SK-N-SH (cell line): Measurements from ENCODE around the gene DENND2C. TPM values are rescaled to one million over a fixed set of nuclear protein-coding genes. Genes with fewer than 3 reads are reported as not detected.

Experiments used
- CTCF ChIA-PET: fragments of 300-600, 350-600 bp; formaldehyde crosslinking; extraction: SDS; loops from one replicate; lab custom pipeline; 2021; lab: Yijun Ruan, JAX
- POLR2A ChIA-PET: fragments of 350-600 bp; sonication (Branson Sonifier 250); formaldehyde crosslinking; extraction: SDS; loops from one replicate; lab custom pipeline; 2020; ENCODE audit warnings: antibody characterized with exemption, inconsistent platforms; lab: Yijun Ruan, JAX
- DNase-seq: peaks from one replicate; pipeline ENCODE4 v3.0.0; 2012
- H2AFZ ChIP-seq: fragments of 200-600 bp; sonication (generic); 2 replicates; pipeline ENCODE4 v1.8.1; 2016; ENCODE audit warnings: antibody characterized with exemption, mild to moderate bottlenecking, low read depth
- H3F3A ChIP-seq: fragments of 200-600 bp; sonication (generic); replicated peaks from 2 replicates; pipeline ENCODE3; 2016; ENCODE audit warnings: antibody characterized with exemption, mild to moderate bottlenecking; ENCODE audit not compliant: insufficient read depth
- H3K27ac ChIP-seq, 2 experiments: fragments of 200-500 bp in 1 of 2; fragments of 200-600 bp in 1 of 2; sonication (Bioruptor generic) in 1 of 2; sonication (generic), shearing (Covaris generic) in 1 of 2; 2 replicates each; pipeline versions ENCODE4 v1.5.1 to v1.6.1; 2014 to 2016; ENCODE audit warnings: low read depth in 2 of 2, inconsistent platforms in 1 of 2, low read length in 1 of 2, mild to moderate bottlenecking in 1 of 2, mixed read lengths in 1 of 2
- H3K27me3 ChIP-seq: fragments of 200-600 bp; sonication (generic), shearing (Covaris generic); 2 replicates; pipeline ENCODE4 v1.6.1; 2016; ENCODE audit warnings: mixed run types; ENCODE audit not compliant: insufficient read depth
- H3K36me3 ChIP-seq, 2 experiments: fragments of 200-500 bp in 1 of 2; fragments of 200-600 bp in 1 of 2; sonication (Bioruptor generic) in 1 of 2; sonication (generic) in 1 of 2; replicated peaks in 1 of 2; 2 replicates each; pipeline versions ENCODE3 to v1.5.1; 2014 to 2016; ENCODE audit warnings: low read length in 1 of 2, mild to moderate bottlenecking in 1 of 2; ENCODE audit not compliant: insufficient read depth in 2 of 2, control insufficient read depth in 1 of 2
- H3K4me1 ChIP-seq, 2 experiments: fragments of 200-500 bp in 1 of 2; fragments of 200-600 bp in 1 of 2; sonication (Bioruptor generic) in 1 of 2; sonication (generic), shearing (Covaris generic) in 1 of 2; 2 replicates each; pipeline versions ENCODE4 v1.5.1 to v1.6.1; 2014 to 2016; ENCODE audit warnings: low read depth in 1 of 2, low read length in 1 of 2, mixed run types in 1 of 2; ENCODE audit not compliant: insufficient read depth in 2 of 2, control insufficient read depth in 1 of 2
- H3K4me2 ChIP-seq: fragments of 200-600 bp; sonication (generic), shearing (Covaris generic); 2 replicates; pipeline ENCODE4 v1.6.1; 2017; ENCODE audit warnings: mixed run types
- H3K4me3 ChIP-seq, 2 experiments: fragments of 200-500 bp in 1 of 2; fragments of 200-600 bp in 1 of 2; sonication (Bioruptor generic) in 1 of 2; sonication (generic), shearing (Covaris generic) in 1 of 2; 2 replicates each; pipeline versions ENCODE4 v1.5.1 to v1.8.1; 2014 to 2016; ENCODE audit warnings: low read depth in 2 of 2, inconsistent platforms in 1 of 2, low read length in 1 of 2, mild to moderate bottlenecking in 1 of 2, mixed read lengths in 1 of 2, moderate library complexity in 1 of 2
- H3K79me2 ChIP-seq: fragments of 200-600 bp; sonication (generic); 2 replicates; pipeline ENCODE4 v1.8.1; 2017; ENCODE audit warnings: mild to moderate bottlenecking; ENCODE audit not compliant: insufficient read depth
- H3K9ac ChIP-seq: fragments of 200-600 bp; sonication (generic); 2 replicates; pipeline ENCODE4 v1.6.1; 2017; ENCODE audit warnings: mixed run types
- H3K9me2 ChIP-seq: fragments of 200-600 bp; sonication (generic); 2 replicates; pipeline ENCODE4 v1.6.1; 2017; ENCODE audit warnings: mixed run types
- H3K9me3 ChIP-seq: fragments of 200-600 bp; sonication (generic); 2 replicates; pipeline ENCODE4 v1.6.1; 2017; ENCODE audit warnings: mixed run types, mild to moderate bottlenecking, moderate library complexity
- H4K20me1 ChIP-seq: fragments of 200-600 bp; sonication (generic); 2 replicates; pipeline ENCODE4 v1.6.1; 2017; ENCODE audit warnings: mild to moderate bottlenecking, mixed run types; ENCODE audit not compliant: insufficient read depth
- FOSL2 ChIP-seq: IDR thresholded peaks from 2 replicates; pipeline ENCODE4 v1.4.0; 2012; ENCODE audit warnings: low read depth, mild to moderate bottlenecking, moderate library complexity, borderline replicate concordance
- FOXJ3 ChIP-seq: sonication (generic); formaldehyde crosslinking; IDR thresholded peaks from 2 replicates; pipeline ENCODE4 v1.5.1; 2020; ENCODE audit warnings: mild to moderate bottlenecking, missing genetic modification reagents
- GATA2 ChIP-seq: sonication (generic); formaldehyde crosslinking; IDR thresholded peaks from 2 replicates; pipeline ENCODE4 v1.5.0; 2020; ENCODE audit warnings: mild to moderate bottlenecking, missing genetic modification reagents
- MAX ChIP-seq: IDR thresholded peaks from 2 replicates; pipeline ENCODE4 v1.4.0; 2012; ENCODE audit warnings: low read depth
- MXI1 ChIP-seq: IDR thresholded peaks from 2 replicates; pipeline ENCODE4 v1.6.1; 2012; ENCODE audit warnings: mild to moderate bottlenecking, low read depth, low read length, improper control_type of control experiment
- NFIC ChIP-seq: IDR thresholded peaks from 2 replicates; pipeline ENCODE4 v1.4.0; 2012; ENCODE audit warnings: borderline replicate concordance
- POLR2AphosphoS5 ChIP-seq: IDR thresholded peaks from 2 replicates; pipeline ENCODE4 v1.6.1; 2012; ENCODE audit warnings: low read depth, low read length
- RAD21 ChIP-seq: IDR thresholded peaks from 2 replicates; pipeline ENCODE4 v1.6.1; 2012; ENCODE audit warnings: mild to moderate bottlenecking, low read length
- RCOR1 ChIP-seq: fragments of 150-350 bp; IDR thresholded peaks from 2 replicates; pipeline ENCODE4 v1.6.1; 2017; ENCODE audit warnings: antibody characterized with exemption, low read length
- REST ChIP-seq: IDR thresholded peaks from 2 replicates; pipeline ENCODE4 v1.6.1; 2012; ENCODE audit warnings: mild to moderate bottlenecking, low read depth, low read length, moderate library complexity
- RFX5 ChIP-seq: IDR thresholded peaks from 2 replicates; pipeline ENCODE4 v1.6.1; 2012; ENCODE audit warnings: mild to moderate bottlenecking, improper control_type of control experiment, low read length
- SIN3A ChIP-seq: IDR thresholded peaks from 2 replicates; pipeline ENCODE4 v1.6.1; 2012; ENCODE audit warnings: low read depth, mild to moderate bottlenecking, low read length, moderate library complexity, borderline replicate concordance
- SMC3 ChIP-seq: IDR thresholded peaks from 2 replicates; pipeline ENCODE4 v1.6.1; 2012; ENCODE audit warnings: low read depth, low read length, improper control_type of control experiment
- TCF12 ChIP-seq: IDR thresholded peaks from 2 replicates; pipeline ENCODE4 v1.4.0; 2012
- TEAD4 ChIP-seq: IDR thresholded peaks from 2 replicates; pipeline ENCODE4 v1.4.0; 2012; ENCODE audit warnings: mild to moderate bottlenecking, borderline replicate concordance; ENCODE audit not compliant: insufficient read depth
- USF1 ChIP-seq: IDR thresholded peaks from 2 replicates; pipeline ENCODE4 v1.4.0; 2012; ENCODE audit warnings: low read depth, borderline replicate concordance
- USF2 ChIP-seq: fragments of 150-350 bp; IDR thresholded peaks from 2 replicates; pipeline ENCODE4 v1.6.1; 2017; ENCODE audit warnings: antibody characterized with exemption, low read length, low read depth, borderline replicate concordance
- YY1 ChIP-seq: IDR thresholded peaks from 2 replicates; pipeline ENCODE4 v1.4.0; 2012; ENCODE audit warnings: low read depth, mild to moderate bottlenecking
- ZBTB33 ChIP-seq: IDR thresholded peaks from 2 replicates; pipeline ENCODE4 v1.4.0; 2012; ENCODE audit warnings: low read depth, borderline replicate concordance
- WGBS: methylation state at CpG from one replicate; pipeline ENCODE4 v1.1.6; 2017; ENCODE audit warnings: low lambda C conversion rate; 5-methylcytosine and 5-hydroxymethylcytosine counted together
- polyA plus RNA-seq, 3 experiments: library from polyadenylated mRNA; depleted of rRNA; stranded (reverse); fragments of >200 nt; gene quantifications; 2 replicates each; pipeline ENCODE4 v1.2.3, GENCODE V29; 2012

Gene DENND2C
- polyA plus RNA-seq, 1 of the 3 experiments (the other 2 are of a cell fraction) = 0.03 TPM

- H3K9me2 ChIP-seq = no peaks in the 10 kb centered on the region
- ChIA-PET CTCF (interaction anchor here (0.8 to 1.6 kb wide), 4 partner anchors 13 to 144 kb away, joined by 3 read pairs; partner anchors contain the start of genes CSDE1 and NRAS), POLR2A (no interaction called here)
Measured at GRCh38 chr1:114702737-114703136, 32.9 kb upstream of the DENND2C start.

More at GRCh38 chr1:114702737-114703136, 32.9 kb upstream of the DENND2C start:
- Histone ChIP-seq H3K36me3 (peaks cover 26 to 36% of the 10 kb centered on the region in 2 experiments), H4K20me1 (no peaks in the 10 kb centered on the region), H3F3A (peaks cover 45% of the 10 kb centered on the region), H3K9ac (no peak overlapping the region), H3K27ac (no peak overlapping the region), H2AFZ (no peak overlapping the region), H3K79me2 (no peaks in the 10 kb centered on the region), H3K4me2 (no peak overlapping the region), H3K27me3 (no peaks in the 10 kb centered on the region; the same call in 1 of the 2 replicates), H3K4me1 (no peaks in the 10 kb centered on the region; a peak in 1 of 4 replicates), H3K9me3 (no peaks in the 10 kb centered on the region), H3K4me3 (no peak overlapping the region)
- DNase-seq = no peak
- WGBS = 97% methylated on average over 5 of the region's 5 CpGs
- TF ChIP-seq RAD21 = no peak
- no peak for TF ChIP-seq SIN3A
- TF ChIP-seq GATA2 = no peak
- TF ChIP-seq SMC3 = no peak
- no peak for TF ChIP-seq USF1
- no peak for TF ChIP-seq FOXJ3
- TF ChIP-seq TEAD4 = no peak
- no peak for TF ChIP-seq YY1
- TF ChIP-seq REST = no peak
- no peak for TF ChIP-seq FOSL2
- no peak for TF ChIP-seq MXI1
- TF ChIP-seq ZBTB33 = no peak
- no peak for TF ChIP-seq NFIC
- no peak for TF ChIP-seq TCF12
- no peak for TF ChIP-seq MAX
- no peak for TF ChIP-seq RCOR1
- no peak for TF ChIP-seq POLR2AphosphoS5
- no peak for TF ChIP-seq USF2
- TF ChIP-seq RFX5 = no peak
